Transverse colon (tissue), 3 donors: ENCODE results near the gene IL3RA.

Experiments
- CTCF ChIP-seq, 5 experiments: fragments of 200-600 bp in 3 of 5; fragments of 450-650 bp in 2 of 5; sonication (generic) in 3 of 5; IDR thresholded peaks; 1 replicate in 2 of 5; 2 replicates in 3 of 5; pipeline ENCODE4 v1.5.1; 2016 to 2017; ENCODE audit warnings: antibody characterized with exemption in 5 of 5, inconsistent platforms in 3 of 5, mild to moderate bottlenecking in 2 of 5, moderate library complexity in 1 of 5
- POLR2A ChIP-seq: fragments of 450-650 bp; IDR thresholded peaks from one replicate; pipeline ENCODE4 v1.6.1; 2016; ENCODE audit warnings: antibody characterized with exemption, mild to moderate bottlenecking, moderate library complexity

GRCh38 chrX:1325515-1326116 lies 11.0 kb upstream of the IL3RA start:
- TF ChIP-seq CTCF (IDR thresholded peaks at IDR 0.05) = no peak
- no peak for TF ChIP-seq POLR2A
